ENCODE measurements around the gene PDE11A.

DNA sequence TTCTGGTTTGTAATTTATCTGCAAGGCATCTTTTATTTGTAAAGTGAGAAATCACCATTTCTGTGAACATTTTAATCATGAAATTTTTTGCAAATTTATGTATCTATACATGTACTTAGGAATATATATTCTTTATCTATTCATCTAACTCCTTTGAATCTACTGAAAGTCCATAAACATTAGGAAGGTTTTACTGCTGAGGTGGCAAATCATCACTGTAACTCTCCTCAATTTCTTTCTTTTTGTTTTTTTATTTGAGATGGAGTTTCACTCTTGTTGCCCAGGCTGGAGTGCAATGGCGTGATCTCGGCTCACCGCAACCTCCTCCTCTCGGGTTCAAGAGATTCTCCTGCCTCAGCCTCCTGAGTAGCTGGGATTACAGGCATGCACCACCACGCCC, 383.7 kb downstream of the PDE11A start:
- no peak for TF ChIP-seq POLR2A (IDR thresholded peaks at IDR 0.05)
- TF ChIP-seq, protein P1, sequence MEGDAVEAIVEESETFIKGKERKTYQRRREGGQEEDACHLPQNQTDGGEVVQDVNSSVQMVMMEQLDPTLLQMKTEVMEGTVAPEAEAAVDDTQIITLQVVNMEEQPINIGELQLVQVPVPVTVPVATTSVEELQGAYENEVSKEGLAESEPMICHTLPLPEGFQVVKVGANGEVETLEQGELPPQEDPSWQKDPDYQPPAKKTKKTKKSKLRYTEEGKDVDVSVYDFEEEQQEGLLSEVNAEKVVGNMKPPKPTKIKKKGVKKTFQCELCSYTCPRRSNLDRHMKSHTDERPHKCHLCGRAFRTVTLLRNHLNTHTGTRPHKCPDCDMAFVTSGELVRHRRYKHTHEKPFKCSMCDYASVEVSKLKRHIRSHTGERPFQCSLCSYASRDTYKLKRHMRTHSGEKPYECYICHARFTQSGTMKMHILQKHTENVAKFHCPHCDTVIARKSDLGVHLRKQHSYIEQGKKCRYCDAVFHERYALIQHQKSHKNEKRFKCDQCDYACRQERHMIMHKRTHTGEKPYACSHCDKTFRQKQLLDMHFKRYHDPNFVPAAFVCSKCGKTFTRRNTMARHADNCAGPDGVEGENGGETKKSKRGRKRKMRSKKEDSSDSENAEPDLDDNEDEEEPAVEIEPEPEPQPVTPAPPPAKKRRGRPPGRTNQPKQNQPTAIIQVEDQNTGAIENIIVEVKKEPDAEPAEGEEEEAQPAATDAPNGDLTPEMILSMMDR (IDR thresholded peaks at IDR 0.05 in 8 of 11, conservative IDR thresholded peaks at IDR 0.05 in 3 of 11), result no peak
